Spleen (tissue), 7 donors: Measurements from ENCODE around the gene ACACA.

Experiments
- CTCF ChIP-seq, 11 experiments: fragments of 200-600 bp in 7 of 11; fragments of 450-650 bp in 4 of 11; sonication (generic) in 4 of 11; IDR thresholded peaks in 8 of 11; conservative IDR thresholded peaks in 3 of 11; 1 replicate in 7 of 11; 2 replicates in 4 of 11; pipeline versions ENCODE4 v1.4.0 to v1.8.0; 2016 to 2021; ENCODE audit warnings: antibody characterized with exemption in 11 of 11, inconsistent platforms in 4 of 11, mild to moderate bottlenecking in 1 of 11
- POLR2A ChIP-seq, 3 donors: fragments of 450-650 bp; IDR thresholded peaks; one replicate each; pipeline ENCODE4 v1.5.1; 2017; ENCODE audit warnings: antibody characterized with exemption in 3 of 3, mild to moderate bottlenecking in 1 of 3
- POLR2AphosphoS5 ChIP-seq, 3 donors: sonication (generic); formaldehyde crosslinking; IDR thresholded peaks; one replicate each; pipeline ENCODE4 v1.5.1; 2017; ENCODE audit warnings: antibody characterized with exemption in 3 of 3
- donor health status: DM: no; HTN: no; CAD: no; lungs with moderate emphysema.
- donor health status: DM: no; HTN: no; CAD: no.
- donor health status: DM: no; HTN: no; CAD: no.

GRCh38 chr17:37092071-37092470, 314.6 kb downstream of the ACACA start:
- TF ChIP-seq CTCF (IDR thresholded peaks at IDR 0.05 in 8 of 11, conservative IDR thresholded peaks at IDR 0.05 in 3 of 11) (no peak), POLR2AphosphoS5 (IDR thresholded peaks at IDR 0.05) (no peak), POLR2A (IDR thresholded peaks at IDR 0.05) (no peak)
